K562 (cell line): Measurements from ENCODE around the gene FASN. TPM values are rescaled to one million over a fixed set of nuclear protein-coding genes. Genes with fewer than 3 reads are reported as not detected.

Experiments
- ATAC-seq: fragments of 200-7000 bp; cut with Tn5 transposase; 3 replicates; pipeline ENCODE4 v1.9.1; 2020; ENCODE audit warnings: moderate library complexity
- BruUV-seq: library from RNA; stranded (reverse); fragments of 400-500 nt; replicated peaks from 2 replicates; lab custom pipeline; 2021; lab: Mats Ljungman, UMichigan
- CTCF ChIA-PET: fragments of 300-600 bp; formaldehyde crosslinking; extraction: SDS; loops from one replicate; lab custom pipeline; 2021; ENCODE audit warnings: low intra/inter-chr PET ratio; lab: Yijun Ruan, JAX
- POLR2A ChIA-PET: fragments of 300-600, 350-650 bp; sonication (Branson Sonifier 250); formaldehyde crosslinking; extraction: SDS; loops from one replicate; lab custom pipeline; 2021; ENCODE audit warnings: antibody characterized with exemption, inconsistent platforms; lab: Yijun Ruan, JAX
- DNase-seq, 4 experiments: peaks; one replicate each; pipeline versions ENCODE4 v3.0.0 to v3.0.0-alpha.2; 2011 to 2018; ENCODE audit warnings: low spot score in 3 of 4, mixed read lengths in 3 of 4; ENCODE audit errors: extremely low read depth in 1 of 4
- FAIRE-seq: peaks from 2 replicates; lab custom pipeline; 2011; peaks lifted over from hg19 to GRCh38; lab: Jason Lieb, UNC
- H2AFZ ChIP-seq: 2 replicates; pipeline ENCODE4 v1.6.0; 2011; ENCODE audit warnings: low read depth, low read length, control low read depth, inconsistent platforms
- H3K27ac ChIP-seq: fragments of 200-600 bp; 3 replicates; pipeline ENCODE4 v1.8.0; 2011; ENCODE audit warnings: low read depth, mild to moderate bottlenecking, control low read depth, inconsistent platforms, low read length, moderate library complexity, mixed read lengths; ENCODE audit errors: extremely low read depth
- H3K27me3 ChIP-seq, 2 experiments: fragments of 300-600 bp in 1 of 2; 2 replicates in 1 of 2; 3 replicates in 1 of 2; pipeline versions ENCODE4 v1.6.0 to v1.8.0; 2011; ENCODE audit warnings: inconsistent platforms in 2 of 2, low read length in 2 of 2, mild to moderate bottlenecking in 1 of 2, mixed read lengths in 1 of 2, moderate library complexity in 1 of 2; ENCODE audit not compliant: control insufficient read depth in 2 of 2, insufficient read depth in 2 of 2
- H3K36me3 ChIP-seq: fragments of 300-600 bp; 3 replicates; pipeline ENCODE4 v1.8.0; 2011; ENCODE audit warnings: mild to moderate bottlenecking, low read length, inconsistent platforms; ENCODE audit not compliant: control insufficient read depth, insufficient read depth
- H3K4me1 ChIP-seq, 2 experiments: fragments of 200-600 bp in 1 of 2; replicated peaks in 1 of 2; 2 replicates in 1 of 2; 3 replicates in 1 of 2; pipeline versions ENCODE4 v1.5.1 to v1.8.0; 2011; ENCODE audit warnings: inconsistent platforms in 2 of 2, low read length in 2 of 2, mild to moderate bottlenecking in 1 of 2, mixed read lengths in 1 of 2, moderate library complexity in 1 of 2; ENCODE audit not compliant: control insufficient read depth in 2 of 2, insufficient read depth in 2 of 2
- H3K4me2 ChIP-seq: 2 replicates; pipeline ENCODE4 v1.6.1; 2011; ENCODE audit warnings: low read length, control low read depth, inconsistent platforms, mixed read lengths; ENCODE audit not compliant: insufficient read depth
- H3K4me3 ChIP-seq: fragments of 200-600 bp; sonication (generic), shearing (Covaris generic); 2 replicates; pipeline ENCODE4 v1.5.1; 2016; ENCODE audit warnings: control low read depth, inconsistent platforms
- H3K79me2 ChIP-seq: fragments of 200-600 bp; 3 replicates; pipeline ENCODE4 v1.8.0; 2011; ENCODE audit warnings: low read length, inconsistent platforms; ENCODE audit not compliant: control insufficient read depth, insufficient read depth
- H3K9ac ChIP-seq, 2 experiments: 2 replicates each; pipeline versions ENCODE4 v1.6.0 to v1.6.1; 2011; ENCODE audit warnings: low read depth in 2 of 2, low read length in 2 of 2, control low read depth in 1 of 2, inconsistent platforms in 1 of 2, mild to moderate bottlenecking in 1 of 2, mixed read lengths in 1 of 2; ENCODE audit not compliant: insufficient read depth in 1 of 2
- H3K9me1 ChIP-seq: one replicate; pipeline ENCODE4 v1.6.0; 2011; ENCODE audit warnings: inconsistent platforms, mild to moderate bottlenecking, low read length, moderate library complexity; ENCODE audit not compliant: control insufficient read depth, insufficient read depth
- H3K9me3 ChIP-seq: replicated peaks from 2 replicates; pipeline ENCODE4 v1.5.1; 2011; ENCODE audit warnings: low read depth, low read length, inconsistent platforms; ENCODE audit not compliant: control insufficient read depth, insufficient read depth
- H4K20me1 ChIP-seq: replicated peaks from 2 replicates; pipeline ENCODE4 v1.6.1; 2011; ENCODE audit warnings: low read length, inconsistent platforms, mixed read lengths; ENCODE audit not compliant: control insufficient read depth, insufficient read depth
- FOXP4 ChIP-seq: sonication (generic); formaldehyde crosslinking; IDR thresholded peaks from 2 replicates; pipeline ENCODE4 v1.8.0; 2022; ENCODE audit warnings: mild to moderate bottlenecking, missing genetic modification reagents, borderline replicate concordance
- HOXB6 ChIP-seq: fragments of 250-450 bp; sonication (Bioruptor Pico); IDR thresholded peaks from 2 replicates; pipeline ENCODE4 v1.5.1; 2022; ENCODE audit warnings: mild to moderate bottlenecking, borderline replicate concordance
- KAT8 ChIP-seq: fragments of 450-650 bp; IDR thresholded peaks from 2 replicates; pipeline ENCODE4 v1.6.1; 2016; ENCODE audit warnings: low read depth, mild to moderate bottlenecking
- MBD2 ChIP-seq: sonication (generic); IDR thresholded peaks from 2 replicates; pipeline ENCODE4 v1.6.1; 2016; ENCODE audit warnings: low read depth, borderline replicate concordance
- MTA3 ChIP-seq: fragments of 450-650 bp; formaldehyde crosslinking; IDR thresholded peaks from 2 replicates; pipeline ENCODE4 v1.6.1; 2017; ENCODE audit warnings: mild to moderate bottlenecking, borderline replicate concordance
- SMAD4 ChIP-seq: fragments of 250-450 bp; sonication (Bioruptor Pico); conservative IDR thresholded peaks from 2 replicates; pipeline ENCODE4 v1.8.0; 2021; ENCODE audit warnings: inconsistent platforms, mild to moderate bottlenecking, moderate library complexity
- SMARCA4 ChIP-seq: fragments of 450-650 bp; IDR thresholded peaks from 2 replicates; pipeline ENCODE4 v1.6.1; 2016
- TCF15 ChIP-seq: fragments of 250-450 bp; sonication (Bioruptor Pico); IDR thresholded peaks from 2 replicates; pipeline ENCODE4 v1.8.0; 2022; ENCODE audit warnings: moderate library complexity, mild to moderate bottlenecking, inconsistent platforms
- TCF7 ChIP-seq: sonication (generic); IDR thresholded peaks from 2 replicates; pipeline ENCODE4 v1.6.1; 2016; ENCODE audit warnings: antibody characterized with exemption, borderline replicate concordance
- ZNF699 ChIP-seq: fragments of 250-450 bp; sonication (Bioruptor Pico); IDR thresholded peaks from 2 replicates; pipeline ENCODE4 v1.8.0; 2021; ENCODE audit warnings: mild to moderate bottlenecking, moderate library complexity; ENCODE audit not compliant: insufficient replicate concordance
- ZNF707 ChIP-seq: fragments of 250-450 bp; sonication (Bioruptor Pico); conservative IDR thresholded peaks from 2 replicates; pipeline ENCODE4 v1.8.0; 2022; ENCODE audit warnings: inconsistent platforms, mild to moderate bottlenecking, moderate library complexity
- ZNF740 ChIP-seq, 3 experiments: fragments of 200-800 bp in 1 of 3; sonication (Bioruptor generic) in 1 of 3; sonication (generic) in 1 of 3; formaldehyde crosslinking in 1 of 3; IDR thresholded peaks; 2 replicates each; pipeline versions ENCODE4 v1.6.1 to v1.8.0; 2016 to 2022; ENCODE audit warnings: mild to moderate bottlenecking in 2 of 3, missing compliant biosample characterization in 2 of 3, missing genetic modification characterization in 2 of 3, missing genetic modification reagents in 1 of 3
- ZNF778 ChIP-seq: fragments of 450-650 bp; formaldehyde crosslinking; IDR thresholded peaks from 2 replicates; pipeline ENCODE4 v1.4.0; 2020; ENCODE audit warnings: mild to moderate bottlenecking, moderate library complexity
- WGBS: fragments of 100-300 bp; shearing (Covaris generic); methylation state at CpG from one replicate; pipeline ENCODE4 v1.1.6; 2016; ENCODE audit warnings: low coverage, mixed read lengths; ENCODE audit not compliant: insufficient coverage; ENCODE audit errors: missing lambda C conversion rate; 5-methylcytosine and 5-hydroxymethylcytosine counted together
- in situ Hi-C: fragments of 300-500 bp; cut with MboI; formaldehyde crosslinking; loops from 4 replicates; pipeline ENCODE4 v1.15.0; 2018; ENCODE audit warnings: inconsistent platforms, mixed read lengths
- intact Hi-C: fragments of 100-400 bp; cut with micrococcal nuclease; formaldehyde crosslinking; loops from 2 replicates; pipeline ENCODE4 v1.14.2; 2022
- polyA plus RNA-seq, 8 experiments: library from polyadenylated mRNA; depleted of rRNA in 4 of 8; stranded (reverse) in 5 of 8; unstranded in 3 of 8; fragments of >200 nt; fragmentation: Nextera tagmentation in 2 of 8; fragmentation: Illumina TruSeq in 1 of 8; extraction: Ambion mirVana in 2 of 8; extraction: Trizol in 1 of 8; gene quantifications; 2 replicates each; pipeline versions ENCODE4 v1.2.1 to v1.2.3, GENCODE V29; 2011 to 2014; ENCODE audit warnings: inconsistent platforms in 1 of 8, missing spikeins in 1 of 8
- total RNA-seq, 7 experiments: library from RNA; depleted of rRNA in 6 of 7; stranded (reverse); fragments of >200 nt in 6 of 7; fragmentation: Illumina TruSeq in 2 of 7; extraction: Trizol in 2 of 7; gene quantifications; 2 replicates each; pipeline versions ENCODE4 v1.2.1 to v1.2.3, GENCODE V29; 2011 to 2021; ENCODE audit warnings: low replicate concordance in 1 of 7

Gene FASN
- total and polyA plus RNA-seq, 9 of the 15 experiments (the other 6 are each of a cell fraction or from before 2014, with no cell fraction given) = 0.15 to 663 (median 49.9) TPM

- TF ChIP-seq FOXP4 (CRISPR knock-in tag) (no peak), ZNF740 (CRISPR knock-in tag; IDR thresholded peaks at IDR 0.05) (no peak), ZNF740 (tag; IDR thresholded peaks at IDR 0.05) (no peak)
Measured at GRCh38 chr17:82108496-82108945, 10.5 kb upstream of the FASN start (continued).

GRCh38 chr17:82108038-82108437 lies 10.0 kb upstream of the FASN start:
- Histone ChIP-seq H3K36me3 (peaks cover 10% of the 10 kb centered on the region; the same call in 1 of the 3 replicates), H2AFZ (no peak overlapping the region), H3K79me2 (no peaks in the 10 kb centered on the region), H3K4me1 (peaks cover 13 to 58% of the 10 kb centered on the region in 2 experiments), H3K4me2 (no peak overlapping the region), H3K9me1 (no peaks in the 10 kb centered on the region), H3K27ac (no peak overlapping the region), H3K27me3 (no peaks in the 10 kb centered on the region), H3K9ac (peak overlapping the region in 1 of 2 experiments; percentile 4; a peak in 2 of 4 replicates), H3K4me3 (no peak overlapping the region)
- BruUV-seq = no TSS peak
- FAIRE-seq = no peak
- no peak for ATAC-seq
- 78% methylated on average over 14 of the region's 14 CpGs for WGBS
- no peak for DNase-seq
- POLR2A ChIA-PET = interaction anchor here (0.5 to 2.4 kb wide), 2 partner anchors 9 to 32 kb away, joined by 3 to 11 read pairs; no protein-coding TSS in a partner anchor
- no peak for TF ChIP-seq TCF15 (CRISPR knock-in tag)
- TF ChIP-seq MBD2 = no peak
- TF ChIP-seq ZNF699 (CRISPR knock-in tag) = no peak
- TF ChIP-seq ZNF778 (CRISPR knock-in tag) = no peak
- no peak for TF ChIP-seq HOXB6 (CRISPR knock-in tag)
- no peak for TF ChIP-seq ZNF707 (CRISPR knock-in tag)
- no peak for TF ChIP-seq SMARCA4
- no peak for TF ChIP-seq KAT8
- TF ChIP-seq TCF7 = no peak
- no peak for TF ChIP-seq MTA3
- TF ChIP-seq SMAD4 (CRISPR knock-in tag) = no peak
- TF ChIP-seq, all 486 proteins: peak for 0
- CTCF ChIA-PET = no interaction called here
- intact Hi-C loops = loop anchor here (5.0 kb wide), 1 partner anchor 34 kb away; no protein-coding TSS in a partner anchor
- in situ Hi-C loops = no loop called here
- H3K9me3 ChIP-seq = no peaks in the 10 kb centered on the region
- H4K20me1 ChIP-seq = no peaks in the 10 kb centered on the region
